Measurements from ENCODE around the gene PPFIA1. TPM values are rescaled to one million over a fixed set of nuclear protein-coding genes. Genes with fewer than 3 reads are reported as not detected.
"Not testable (repeated sequence)": the region's sequence is repeated elsewhere in the genome, so short reads cannot be mapped to it uniquely, and the experiment has no call there.

Gene PPFIA1
- total RNA-seq, 1 donor from 2014 or later = 39.0 TPM

DNA sequence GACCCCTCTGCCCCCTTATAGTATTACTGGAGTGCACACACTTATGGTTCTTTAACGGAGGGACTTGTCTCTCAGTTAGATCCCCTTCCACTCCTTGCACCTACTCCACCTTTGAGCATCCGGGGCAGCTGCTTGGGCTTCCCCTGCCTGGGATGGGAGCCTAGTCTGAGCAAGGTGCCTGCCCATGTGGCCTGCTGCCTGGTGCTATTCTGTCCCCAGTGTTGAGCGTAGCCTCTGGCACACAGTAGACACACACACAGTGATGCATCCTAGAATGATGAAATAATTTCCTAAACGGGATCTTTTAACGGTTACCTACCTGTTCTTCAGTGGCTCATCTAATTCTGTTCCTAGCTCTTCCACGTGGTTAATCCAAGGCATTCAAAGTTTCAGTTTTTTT, 22.4 kb downstream of the PPFIA1 start:
- intact Hi-C loops (cut with micrococcal nuclease) = no loop called here

- intact Hi-C loops (cut with micrococcal nuclease) = not testable (repeated sequence)
Measured at GRCh38 chr11:70295166-70295565, 24.7 kb downstream of the PPFIA1 start.

GRCh38 chr11:70296681-70297080, 26.2 kb downstream of the PPFIA1 start:
- intact Hi-C loops (cut with micrococcal nuclease) = no loop called here

GRCh38 chr11:70297341-70297740, 26.9 kb downstream of the PPFIA1 start:
- intact Hi-C loops (cut with micrococcal nuclease) = no loop called here

GRCh38 chr11:70298243-70298915, 27.9 kb downstream of the PPFIA1 start:
- intact Hi-C loops (cut with micrococcal nuclease) = no loop called here

DNA sequence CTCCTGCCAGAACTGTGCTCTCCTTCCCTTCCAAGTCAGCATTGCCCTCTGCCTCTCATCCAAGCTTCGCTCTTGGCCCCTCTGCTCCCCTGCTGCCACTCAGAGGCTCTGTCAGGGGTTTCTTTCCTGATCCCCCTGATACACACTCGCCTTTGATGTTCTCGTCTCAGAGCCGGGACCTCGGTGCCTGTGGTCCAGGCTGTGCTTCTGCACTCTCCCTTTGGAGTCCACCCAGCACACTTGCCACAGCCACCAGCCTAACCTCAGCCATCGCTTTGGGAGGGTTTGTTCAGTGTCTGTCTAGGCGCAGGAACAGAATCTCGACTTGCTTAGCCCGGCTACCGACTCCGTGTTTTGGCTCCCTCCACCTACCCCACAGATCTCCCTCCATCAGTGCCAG, 29.1 kb downstream of the PPFIA1 start:
- intact Hi-C loops (cut with micrococcal nuclease) = no loop called here

DNA sequence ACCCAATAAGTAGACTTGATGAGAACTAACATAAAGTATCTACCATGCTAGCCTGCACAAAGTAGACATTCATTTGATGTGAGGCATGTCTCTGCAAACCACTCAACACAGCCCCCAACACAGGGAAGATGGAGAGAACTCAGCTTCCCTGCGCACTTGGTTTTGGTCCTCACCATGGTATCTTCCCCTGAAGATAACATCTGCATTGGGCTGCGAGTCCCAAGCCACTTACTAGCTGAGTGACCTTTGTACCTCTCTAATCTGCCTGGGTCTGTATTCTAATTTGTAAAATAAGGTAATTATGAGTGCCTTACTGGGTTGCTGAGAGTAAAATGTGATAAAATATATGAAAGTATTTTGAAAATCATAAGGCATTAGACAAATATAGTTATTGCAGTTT, 30.7 kb downstream of the PPFIA1 start:
- intact Hi-C loops (cut with micrococcal nuclease) = no loop called here

DNA sequence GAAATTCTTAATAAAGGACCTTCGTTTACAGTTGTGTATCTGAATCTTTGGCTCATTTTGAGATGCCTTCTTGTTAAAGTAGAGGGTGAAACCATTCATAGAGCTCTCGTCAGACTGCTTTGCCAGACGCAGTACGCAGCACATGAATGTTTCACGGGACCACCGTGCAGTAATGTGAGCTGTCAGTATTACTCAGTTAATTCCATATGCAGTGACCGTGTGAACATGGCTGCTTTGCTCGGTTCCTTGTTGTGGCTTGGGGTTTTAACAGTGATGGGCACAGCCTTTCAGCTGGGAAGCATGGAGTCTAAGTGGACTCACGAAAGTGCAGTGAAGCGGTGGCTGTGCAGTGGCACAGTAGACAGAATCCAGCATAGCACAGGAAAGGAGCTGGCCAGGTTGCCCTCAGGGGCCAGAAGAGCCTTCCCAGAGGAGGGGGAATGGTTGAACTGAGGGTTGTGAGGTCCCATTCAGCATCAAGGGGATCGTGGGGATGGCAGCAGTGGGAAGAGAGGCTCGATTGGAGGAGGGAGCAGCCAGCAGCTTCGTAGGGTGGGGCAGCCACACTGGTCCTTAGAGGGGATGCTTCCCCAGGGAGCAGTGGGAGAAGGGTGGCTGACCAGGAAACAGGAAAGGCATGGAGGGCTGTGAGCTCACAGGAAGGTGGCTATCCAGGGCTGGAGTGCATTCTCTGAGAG, 31.4 kb downstream of the PPFIA1 start:
- intact Hi-C loops (cut with micrococcal nuclease) = no loop called here

- intact Hi-C loops (cut with micrococcal nuclease) = no loop called here
Measured at GRCh38 chr11:70302419-70302752, 31.9 kb downstream of the PPFIA1 start.

- intact Hi-C loops (cut with micrococcal nuclease) = no loop called here
Measured at GRCh38 chr11:70303070-70303469, 32.6 kb downstream of the PPFIA1 start.

DNA sequence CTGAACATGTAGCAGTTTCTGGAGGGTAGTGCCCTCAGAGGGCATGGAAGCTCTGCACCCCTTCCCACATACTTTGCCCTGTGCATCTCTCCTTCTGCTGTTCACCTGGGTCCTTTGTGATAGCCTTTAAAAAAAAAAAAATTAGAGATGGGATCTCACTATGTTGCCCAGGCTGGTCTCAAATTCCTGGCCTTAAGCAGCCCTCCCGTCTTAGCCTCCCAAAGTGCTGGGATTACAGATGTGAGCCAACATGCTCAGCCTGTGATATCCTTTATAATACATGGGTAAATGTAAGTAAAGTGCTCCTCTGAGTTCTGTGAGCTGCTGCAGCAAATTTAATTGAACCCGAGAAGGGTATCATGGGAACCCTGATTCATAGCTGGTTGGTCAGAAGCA, 33.7 kb downstream of the PPFIA1 start:
- intact Hi-C loops (cut with micrococcal nuclease) = no loop called here

DNA sequence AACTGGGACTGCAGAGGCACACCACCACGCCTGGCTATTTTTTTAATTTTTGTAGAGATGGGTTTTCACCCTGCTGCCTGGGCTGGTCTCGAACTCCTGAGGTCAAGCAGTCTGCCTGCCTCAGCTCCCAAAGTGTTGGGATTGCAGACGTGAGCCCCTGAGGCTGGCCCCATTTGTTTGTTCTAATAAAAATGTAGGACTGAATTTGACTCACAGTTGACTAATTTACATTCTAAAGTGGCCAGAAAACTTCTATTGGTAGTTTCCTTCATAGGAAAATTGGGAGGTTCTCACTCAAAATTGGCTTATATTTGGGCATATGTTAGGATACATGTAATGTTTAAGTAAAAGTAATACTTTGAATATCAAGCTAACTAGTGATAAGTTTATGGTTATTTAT, 35.0 kb downstream of the PPFIA1 start:
- intact Hi-C loops (cut with micrococcal nuclease) = no loop called here

- intact Hi-C loops (cut with micrococcal nuclease) = no loop called here
Measured at GRCh38 chr11:70306586-70307033, 36.1 kb downstream of the PPFIA1 start.

DNA sequence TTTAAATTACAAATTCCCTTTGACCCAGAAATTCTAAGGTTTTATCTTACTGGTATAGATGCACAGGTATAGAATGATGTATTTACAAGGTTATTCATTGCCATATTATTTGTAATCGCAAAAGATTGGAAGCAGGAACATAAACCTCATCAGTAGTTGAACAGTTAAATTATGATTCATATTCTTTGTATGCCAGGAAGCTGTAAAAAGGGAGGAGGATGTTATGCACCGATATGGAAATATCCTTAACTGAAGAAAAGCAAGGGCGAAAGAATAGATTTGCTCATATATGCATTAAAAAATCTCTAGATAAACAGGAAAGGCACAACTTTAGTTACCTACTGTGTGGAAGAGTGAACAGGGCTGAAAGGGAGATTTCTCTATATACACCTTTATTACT, 36.7 kb downstream of the PPFIA1 start:
- intact Hi-C loops (cut with micrococcal nuclease) = no loop called here

DNA sequence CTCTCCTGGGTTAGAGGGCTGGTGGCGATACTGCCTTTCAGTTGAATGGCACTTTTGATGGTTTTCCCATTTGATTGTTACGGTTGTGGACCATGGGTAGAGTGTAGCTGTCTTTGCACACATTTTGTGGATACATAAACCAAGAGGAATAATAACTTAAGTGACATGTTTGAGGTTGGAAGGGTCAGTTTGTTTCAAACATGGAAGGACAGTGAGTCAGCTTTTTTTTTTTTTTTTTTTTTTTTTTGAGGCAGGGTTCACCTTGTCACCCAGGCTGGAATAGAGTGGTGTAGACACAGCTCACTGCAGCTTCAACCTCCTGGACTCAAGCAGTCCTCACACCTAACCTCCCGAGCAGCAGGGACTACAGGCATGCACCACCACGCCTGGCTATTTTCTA, 41.1 kb downstream of the PPFIA1 start:
- intact Hi-C loops (cut with micrococcal nuclease) = no loop called here

DNA sequence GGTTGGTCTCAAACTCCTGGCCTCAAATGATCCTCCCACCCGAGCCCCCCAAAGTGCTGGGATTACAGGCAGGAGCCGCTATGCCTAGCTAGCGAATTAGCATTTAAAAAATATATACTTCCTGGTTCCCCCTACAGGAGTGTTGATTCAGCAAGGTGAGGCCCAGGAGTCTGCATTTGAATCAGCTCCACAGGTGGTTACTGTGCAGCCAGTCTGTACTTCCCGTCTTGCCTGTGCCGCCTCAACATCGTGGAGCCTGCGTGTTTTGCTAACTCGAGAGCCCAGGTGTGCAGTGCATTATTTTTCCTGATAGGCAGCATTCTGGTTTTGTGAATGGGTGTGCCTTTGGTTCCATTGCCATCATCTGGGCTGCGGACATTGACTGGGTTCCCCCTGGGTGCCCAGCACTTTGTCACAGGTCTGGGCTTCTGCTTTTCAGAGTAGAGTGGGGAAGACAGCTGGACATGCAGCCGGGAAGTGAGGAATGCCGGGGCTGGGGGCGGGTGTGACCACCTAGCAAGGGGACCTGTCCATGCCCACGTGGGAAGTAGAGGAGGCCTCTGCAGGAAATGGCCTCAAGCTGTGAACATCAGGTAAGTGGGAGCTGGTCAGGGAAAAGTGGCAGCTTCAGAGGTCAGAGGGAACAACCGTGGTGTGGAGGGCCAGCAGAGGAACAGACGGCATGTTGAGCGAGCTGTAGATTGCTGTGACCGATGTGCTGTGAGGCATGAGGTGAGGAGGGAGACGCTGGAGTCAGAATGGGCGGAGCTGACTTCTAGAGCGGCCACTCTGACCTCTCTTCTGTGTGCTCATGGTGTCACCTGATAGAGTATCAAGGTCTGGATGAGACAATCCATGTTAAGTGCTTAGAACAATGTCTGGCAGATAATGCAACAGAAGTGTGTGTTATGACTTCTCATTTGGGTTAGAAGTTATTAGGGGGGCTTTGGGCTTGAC, 42.2 kb downstream of the PPFIA1 start:
- intact Hi-C loops (cut with micrococcal nuclease) = no loop called here

- intact Hi-C loops (cut with micrococcal nuclease) = no loop called here
Measured at GRCh38 chr11:70313945-70314344, 43.5 kb downstream of the PPFIA1 start.

DNA sequence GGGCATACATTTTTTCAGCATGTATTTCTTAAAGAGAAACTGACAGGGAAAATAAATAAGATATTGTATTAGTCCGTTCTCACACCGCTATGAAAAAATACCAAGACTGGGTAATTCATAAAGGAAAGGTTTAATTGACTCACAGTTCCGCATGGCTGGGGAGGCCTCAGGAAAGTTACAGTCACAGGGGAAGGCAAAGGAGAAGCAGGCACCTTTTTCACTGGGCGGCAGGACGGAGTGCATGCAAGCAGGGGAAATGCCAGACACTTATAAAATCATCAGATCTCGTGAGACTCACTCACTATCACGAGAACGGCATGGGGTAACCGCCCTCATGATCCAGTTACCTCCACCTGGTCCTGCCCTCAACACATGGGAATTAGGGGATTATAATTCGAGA, 44.2 kb downstream of the PPFIA1 start:
- intact Hi-C loops (cut with micrococcal nuclease) = no loop called here

- intact Hi-C loops (cut with micrococcal nuclease) = no loop called here
Measured at GRCh38 chr11:70315716-70316115, 45.2 kb downstream of the PPFIA1 start.

- intact Hi-C loops (cut with micrococcal nuclease) = no loop called here
Measured at GRCh38 chr11:70317581-70318305, 47.3 kb downstream of the PPFIA1 start.

DNA sequence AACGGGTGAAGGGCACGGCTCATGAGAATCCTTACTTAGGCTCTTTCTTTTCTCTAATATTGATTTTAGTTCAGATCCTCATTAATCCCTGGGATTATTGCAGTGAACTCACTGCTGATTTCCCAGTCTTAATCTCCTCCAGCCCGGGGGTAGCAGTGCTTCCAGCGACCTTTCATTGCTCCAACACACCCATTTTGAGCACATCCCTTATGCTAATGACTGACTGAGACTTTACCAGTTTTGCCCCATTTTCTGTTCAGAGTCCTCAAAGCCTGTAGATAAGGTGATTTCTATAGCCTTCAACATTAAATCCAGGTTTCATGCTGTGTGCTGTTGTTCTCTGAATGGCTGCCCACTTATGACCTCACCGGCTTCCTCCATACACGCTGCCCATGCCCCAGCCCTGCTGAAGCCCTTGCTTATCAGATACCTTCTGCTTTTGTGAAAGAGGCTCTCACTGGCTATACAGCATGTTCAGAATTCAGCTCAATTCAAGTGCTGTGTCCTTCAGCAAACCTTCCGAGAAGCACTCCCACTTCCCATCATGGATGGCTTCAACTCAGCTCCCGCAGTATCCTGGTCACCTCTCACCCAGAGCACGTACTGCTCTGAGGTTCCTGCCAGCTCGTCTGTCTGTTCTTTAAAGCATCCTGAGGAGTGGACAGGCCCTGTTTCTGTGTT, 49.0 kb downstream of the PPFIA1 start:
- intact Hi-C loops (cut with micrococcal nuclease) = no loop called here
